ENCODE data around the gene PLN. TPM values are rescaled to one million over a fixed set of nuclear protein-coding genes. Genes with fewer than 3 reads are reported as not detected.

Gene PLN
- total RNA-seq, 1 donor from 2014 or later, result not detected

DNA sequence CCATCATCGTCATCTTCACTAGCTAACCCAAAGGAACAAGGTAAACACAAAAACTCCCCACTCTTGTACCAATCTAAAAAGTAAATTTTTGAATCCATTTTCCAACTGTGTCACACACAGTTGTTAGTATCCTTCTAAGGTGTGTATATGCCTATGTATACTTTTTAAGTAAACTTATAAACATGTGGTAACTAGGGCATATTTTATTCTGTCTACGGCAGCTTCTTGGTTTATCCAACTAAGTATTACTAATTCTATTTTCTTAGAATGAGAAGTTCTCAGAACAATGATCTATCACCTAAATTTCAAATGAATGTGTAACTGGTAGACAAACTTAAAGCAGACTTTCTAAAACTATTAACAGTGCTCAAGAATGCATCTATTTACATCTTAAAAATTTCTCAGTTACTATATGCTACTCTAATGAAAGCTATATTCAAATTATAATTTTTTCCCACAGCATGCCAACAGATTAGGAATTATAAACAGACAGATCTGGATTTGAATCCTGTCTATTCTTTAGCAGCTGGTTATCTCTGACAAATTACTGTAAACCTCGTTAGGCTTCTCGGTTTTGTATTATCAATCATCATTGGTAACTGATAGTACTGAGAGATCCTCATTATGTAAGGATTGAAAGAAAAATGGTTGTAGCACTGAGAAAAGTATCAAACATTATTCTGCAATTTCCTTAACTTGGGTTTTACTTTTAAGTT is 1.8 kb upstream of the PLN start:
- TF ChIP-seq, protein P1, sequence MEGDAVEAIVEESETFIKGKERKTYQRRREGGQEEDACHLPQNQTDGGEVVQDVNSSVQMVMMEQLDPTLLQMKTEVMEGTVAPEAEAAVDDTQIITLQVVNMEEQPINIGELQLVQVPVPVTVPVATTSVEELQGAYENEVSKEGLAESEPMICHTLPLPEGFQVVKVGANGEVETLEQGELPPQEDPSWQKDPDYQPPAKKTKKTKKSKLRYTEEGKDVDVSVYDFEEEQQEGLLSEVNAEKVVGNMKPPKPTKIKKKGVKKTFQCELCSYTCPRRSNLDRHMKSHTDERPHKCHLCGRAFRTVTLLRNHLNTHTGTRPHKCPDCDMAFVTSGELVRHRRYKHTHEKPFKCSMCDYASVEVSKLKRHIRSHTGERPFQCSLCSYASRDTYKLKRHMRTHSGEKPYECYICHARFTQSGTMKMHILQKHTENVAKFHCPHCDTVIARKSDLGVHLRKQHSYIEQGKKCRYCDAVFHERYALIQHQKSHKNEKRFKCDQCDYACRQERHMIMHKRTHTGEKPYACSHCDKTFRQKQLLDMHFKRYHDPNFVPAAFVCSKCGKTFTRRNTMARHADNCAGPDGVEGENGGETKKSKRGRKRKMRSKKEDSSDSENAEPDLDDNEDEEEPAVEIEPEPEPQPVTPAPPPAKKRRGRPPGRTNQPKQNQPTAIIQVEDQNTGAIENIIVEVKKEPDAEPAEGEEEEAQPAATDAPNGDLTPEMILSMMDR (IDR thresholded peaks at IDR 0.05), result no peak
- peaks cover 18% of the 10 kb centered on the region for H3K4me1 Mint-ChIP-seq (ENCODE audit: unreplicated experiment)
- H3K9me3 Mint-ChIP-seq (ENCODE audit: unreplicated experiment), result no peaks in the 10 kb centered on the region
- H3K27ac Mint-ChIP-seq (ENCODE audit: unreplicated experiment), result no peak overlapping the region
- no peak for DNase-seq (ENCODE audit: extremely low spot score, unreplicated experiment)
- H3K4me3 Mint-ChIP-seq (ENCODE audit: unreplicated experiment), result no peak overlapping the region
- peaks cover 2% of the 10 kb centered on the region for H3K36me3 Mint-ChIP-seq (ENCODE audit: unreplicated experiment)
- no peaks in the 10 kb centered on the region for H3K27me3 Mint-ChIP-seq (ENCODE audit: unreplicated experiment)

DNA sequence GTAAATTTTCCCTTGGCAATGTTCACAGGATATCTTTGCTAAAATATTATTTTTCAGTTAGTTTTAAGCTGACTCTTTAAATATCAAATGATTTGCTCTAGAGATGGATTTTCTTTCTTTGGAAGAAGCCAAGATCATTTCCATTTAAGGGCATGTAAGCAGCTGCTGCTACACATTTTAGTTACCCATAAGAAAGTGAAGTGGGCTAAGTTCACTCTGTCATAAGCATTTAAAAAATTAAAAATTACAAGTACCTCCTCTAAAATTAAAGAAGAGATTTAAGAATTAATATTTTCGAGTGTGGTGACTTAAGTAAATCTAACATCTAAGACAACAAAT is 1.2 kb upstream of the PLN start:
- TF ChIP-seq, protein P1 (IDR thresholded peaks at IDR 0.05), result no peak
- H3K9me3 Mint-ChIP-seq (ENCODE audit: unreplicated experiment), result no peaks in the 10 kb centered on the region
- peaks cover 2% of the 10 kb centered on the region for H3K36me3 Mint-ChIP-seq (ENCODE audit: unreplicated experiment)
- no peak for DNase-seq (ENCODE audit: extremely low spot score, unreplicated experiment)
- peaks cover 16% of the 10 kb centered on the region for H3K4me1 Mint-ChIP-seq (ENCODE audit: unreplicated experiment)
- H3K4me3 Mint-ChIP-seq (ENCODE audit: unreplicated experiment), result no peak overlapping the region
- no peak overlapping the region for H3K27ac Mint-ChIP-seq (ENCODE audit: unreplicated experiment)
- H3K27me3 Mint-ChIP-seq (ENCODE audit: unreplicated experiment), result no peaks in the 10 kb centered on the region

DNA sequence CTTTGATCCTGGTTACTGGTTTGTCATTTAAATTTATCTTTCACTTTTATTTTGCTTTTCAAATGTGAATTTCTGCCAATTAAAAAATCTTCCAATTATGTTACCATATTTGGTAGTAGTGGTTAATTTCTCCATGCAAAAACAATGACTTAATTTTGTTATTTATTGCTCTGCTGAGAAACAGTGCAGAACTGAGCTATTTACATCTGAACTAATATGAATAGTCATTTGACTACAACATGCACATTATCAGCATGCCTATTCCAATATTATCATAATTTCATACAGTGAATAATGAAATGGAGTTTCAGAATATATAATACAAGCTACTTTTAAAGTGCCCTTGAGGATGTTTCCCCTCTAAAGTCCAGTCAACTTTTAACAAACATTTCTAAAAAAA is 517 bp downstream of the PLN start:
- no peak for DNase-seq (ENCODE audit: extremely low spot score, unreplicated experiment)
- H3K4me3 Mint-ChIP-seq (ENCODE audit: unreplicated experiment), result no peak overlapping the region
- no peak overlapping the region for H3K27ac Mint-ChIP-seq (ENCODE audit: unreplicated experiment)
- H3K36me3 Mint-ChIP-seq (ENCODE audit: unreplicated experiment), result peaks cover 2% of the 10 kb centered on the region
- H3K27me3 Mint-ChIP-seq (ENCODE audit: unreplicated experiment), result no peaks in the 10 kb centered on the region
- no peaks in the 10 kb centered on the region for H3K9me3 Mint-ChIP-seq (ENCODE audit: unreplicated experiment)
- H3K4me1 Mint-ChIP-seq (ENCODE audit: unreplicated experiment), result peaks cover 13% of the 10 kb centered on the region
- TF ChIP-seq, protein P1 (IDR thresholded peaks at IDR 0.05), result no peak

DNA sequence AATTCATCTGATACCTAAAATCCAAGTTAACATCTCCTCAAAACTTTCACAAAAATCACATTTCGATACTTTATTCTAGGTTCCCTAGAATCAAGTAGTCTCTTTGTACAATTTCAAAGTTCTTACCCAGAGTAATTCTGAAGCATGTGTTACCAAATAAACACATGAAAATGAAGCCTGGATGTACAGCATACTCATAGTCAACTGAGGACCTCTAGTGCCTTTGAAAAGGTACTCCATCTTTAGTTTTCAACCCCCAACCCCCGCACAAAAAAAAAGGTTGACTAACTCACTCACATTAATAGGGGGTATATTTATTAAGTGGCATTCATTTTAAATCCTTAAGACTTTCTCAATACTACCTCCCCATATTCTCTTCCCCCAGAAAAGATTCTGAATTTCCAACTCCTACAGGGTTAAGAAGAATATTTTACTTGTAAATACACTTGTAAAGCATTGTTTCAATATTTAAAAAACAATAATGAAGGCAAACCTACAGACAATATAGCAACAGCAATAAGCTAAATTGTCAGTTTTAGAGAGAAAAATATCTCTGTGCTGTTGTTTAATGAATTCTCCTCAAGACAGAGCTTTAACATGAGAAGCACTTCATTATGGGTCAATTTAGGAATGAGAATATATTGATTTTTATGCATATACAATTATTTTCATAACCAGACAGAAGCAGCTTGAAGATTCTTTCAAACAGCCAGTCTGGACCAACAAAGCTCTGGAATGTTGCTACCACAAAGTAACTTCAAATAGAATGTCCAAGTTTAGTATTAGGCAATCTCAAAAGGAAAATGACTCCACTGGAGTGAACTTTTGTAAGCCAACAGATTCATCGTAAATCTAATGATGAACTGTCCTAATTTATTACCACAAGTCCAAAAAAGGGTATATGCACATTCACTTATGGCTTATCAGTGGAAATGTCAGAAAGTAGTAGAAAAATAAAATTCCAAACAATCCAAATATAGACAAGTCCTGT is 3.3 kb downstream of the PLN start:
- Mint-ChIP-seq H3K27ac (ENCODE audit: unreplicated experiment) (no peak overlapping the region), H3K9me3 (ENCODE audit: unreplicated experiment) (no peaks in the 10 kb centered on the region), H3K27me3 (ENCODE audit: unreplicated experiment) (no peaks in the 10 kb centered on the region), H3K4me3 (ENCODE audit: unreplicated experiment) (no peak overlapping the region), H3K4me1 (ENCODE audit: unreplicated experiment) (peaks cover 13% of the 10 kb centered on the region), H3K36me3 (ENCODE audit: unreplicated experiment) (peaks cover 5% of the 10 kb centered on the region)
- no peak for DNase-seq (ENCODE audit: extremely low spot score, unreplicated experiment)
- TF ChIP-seq, protein P1 (IDR thresholded peaks at IDR 0.05), result peak; percentile 72

DNA sequence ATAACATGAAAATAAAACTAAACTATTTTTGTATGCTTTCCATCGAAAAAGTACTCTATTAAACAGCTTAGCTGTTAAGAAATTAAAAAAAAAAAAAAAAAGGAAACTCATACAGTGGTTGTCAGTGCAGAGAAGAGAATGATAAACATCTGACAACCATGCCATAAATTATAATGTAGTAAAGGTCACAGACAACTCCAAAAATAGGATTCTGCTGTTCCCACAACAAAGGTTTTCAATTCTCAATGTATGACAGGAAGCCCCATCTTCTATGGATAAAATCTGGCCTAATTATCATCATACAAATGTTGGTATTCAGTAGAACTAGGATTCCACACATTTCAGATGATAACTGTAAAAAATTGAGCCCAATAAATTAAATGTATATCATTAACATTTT is 5.0 kb downstream of the PLN start:
- no peak for DNase-seq (ENCODE audit: extremely low spot score, unreplicated experiment)
- Mint-ChIP-seq H3K4me1 (ENCODE audit: unreplicated experiment) (peaks cover 7% of the 10 kb centered on the region), H3K9me3 (ENCODE audit: unreplicated experiment) (no peaks in the 10 kb centered on the region), H3K4me3 (ENCODE audit: unreplicated experiment) (no peak overlapping the region), H3K36me3 (ENCODE audit: unreplicated experiment) (peaks cover 5% of the 10 kb centered on the region), H3K27ac (ENCODE audit: unreplicated experiment) (no peak overlapping the region), H3K27me3 (ENCODE audit: unreplicated experiment) (no peaks in the 10 kb centered on the region)
- TF ChIP-seq, protein P1 (IDR thresholded peaks at IDR 0.05), result no peak

Measured in osteocyte (in vitro differentiated cells).